Posterior cingulate gyrus (tissue), 11 donors: ENCODE data around the gene ORC3.
"Not testable (repeated sequence)": the region's sequence is repeated elsewhere in the genome, so short reads cannot be mapped to it uniquely, and the experiment has no call there.

Experiments used
- DNase-seq, 10 donors: peaks; one replicate each; pipeline versions ENCODE4 v3.0.0 to v3.0.0-alpha.2; 2020 to 2021; ENCODE audit warnings: mixed read lengths in 3 of 10
- intact Hi-C: fragments of 100-400 bp; cut with DNase I; formaldehyde crosslinking; loops from one replicate; pipeline ENCODE4 v1.15.1; 2023

Gene ORC3

DNA sequence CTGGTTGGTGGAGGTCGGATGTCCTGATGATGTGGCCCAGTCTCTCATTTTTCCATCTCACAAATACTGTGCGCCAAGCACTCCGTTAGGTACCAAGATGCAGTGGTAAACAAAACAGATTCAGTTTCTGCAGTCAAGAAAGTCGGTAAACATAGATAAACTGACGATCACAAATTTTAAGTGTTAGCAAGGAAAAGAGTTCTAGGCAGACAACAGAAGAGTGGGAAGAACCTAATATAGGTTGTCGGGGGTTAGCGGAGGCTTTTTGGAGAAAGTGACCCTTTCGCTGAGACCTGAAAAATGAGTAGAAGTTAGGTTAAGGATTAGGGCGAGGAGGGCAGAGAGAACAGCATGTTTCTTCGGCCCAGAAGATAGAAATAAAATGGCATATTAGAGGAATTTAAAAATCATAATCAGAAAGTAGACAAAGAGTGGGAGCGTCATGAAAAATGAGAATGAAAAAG lies 514 bp downstream of the ORC3 start:
- intact Hi-C loops: loop anchor here (5.0 kb wide), 1 partner anchor 118 kb away; the partner anchor contains the start of gene SLC35A1
- no peak for DNase-seq

DNA sequence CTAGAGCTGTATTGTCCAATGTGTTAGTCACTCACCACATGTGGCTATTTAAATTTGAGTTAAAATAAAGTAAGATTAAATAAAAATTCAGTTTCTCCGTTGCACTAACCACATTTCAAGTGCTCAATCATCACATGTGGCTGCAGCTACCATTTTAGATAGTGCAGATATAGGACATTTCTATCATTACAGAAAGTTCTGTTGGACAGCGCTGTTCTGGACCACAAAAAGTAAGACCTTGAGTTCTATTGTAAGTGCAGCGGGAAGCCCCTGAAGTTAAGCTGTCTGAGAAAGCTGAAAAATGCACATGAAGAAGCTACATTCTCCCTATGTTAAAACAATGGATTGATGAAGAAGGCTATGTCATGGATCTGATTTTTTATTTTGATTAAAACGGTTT lies 1.1 kb downstream of the ORC3 start:
- intact Hi-C loops: loop anchor here (5.0 kb wide), 1 partner anchor 119 kb away; the partner anchor contains the start of gene SLC35A1
- DNase-seq: no peak

DNA sequence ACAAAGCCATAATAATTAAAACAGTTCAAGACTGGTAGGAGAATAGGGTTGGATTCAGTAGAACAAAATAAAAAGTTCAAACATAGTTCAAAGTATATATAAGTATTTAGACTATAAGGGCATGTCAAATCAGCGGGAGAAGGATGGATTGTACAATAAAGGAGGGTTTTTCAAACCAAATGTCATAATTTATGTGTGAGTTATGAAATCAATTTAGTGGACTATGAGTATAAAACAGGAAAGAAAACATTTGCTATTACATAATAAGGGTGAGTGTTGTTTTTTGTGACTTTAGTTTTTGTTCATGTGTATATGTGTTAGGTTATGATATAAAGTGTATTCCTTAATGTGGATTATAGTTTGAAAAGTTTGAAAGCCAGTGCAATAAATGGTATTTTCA lies 10.6 kb downstream of the ORC3 start:
- DNase-seq: no peak
- intact Hi-C loops: no loop called here

DNA sequence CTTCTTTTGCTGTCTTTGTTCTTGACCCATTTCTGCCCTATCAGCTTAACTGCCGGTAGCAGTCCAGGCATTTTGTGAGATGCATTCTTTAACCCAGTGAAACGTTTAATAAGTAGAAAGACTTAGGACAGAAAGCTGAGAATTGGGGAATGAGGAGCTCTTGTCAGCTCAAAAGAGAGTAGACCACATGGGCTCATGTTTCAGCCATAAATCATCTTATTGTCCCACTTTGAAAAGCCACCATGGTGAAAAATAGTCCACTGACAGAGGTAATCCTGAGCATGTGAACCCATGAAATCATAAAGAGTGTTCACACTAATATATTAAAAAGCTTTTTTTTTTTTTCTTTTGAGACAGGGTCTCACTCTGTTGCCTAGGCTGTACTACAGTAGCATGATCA lies 16.3 kb downstream of the ORC3 start:
- intact Hi-C loops: no loop called here

GRCh38 chr6:87608802-87609201 lies 18.9 kb downstream of the ORC3 start:
- intact Hi-C loops: no loop called here
- no peak for DNase-seq

More for the DNA sequence above, 16.3 kb downstream of the ORC3 start:
- no peak for DNase-seq

- intact Hi-C loops, DNase-seq: not testable (repeated sequence)
Observed at GRCh38 chr6:87613018-87613417, 23.1 kb downstream of the ORC3 start.

DNA sequence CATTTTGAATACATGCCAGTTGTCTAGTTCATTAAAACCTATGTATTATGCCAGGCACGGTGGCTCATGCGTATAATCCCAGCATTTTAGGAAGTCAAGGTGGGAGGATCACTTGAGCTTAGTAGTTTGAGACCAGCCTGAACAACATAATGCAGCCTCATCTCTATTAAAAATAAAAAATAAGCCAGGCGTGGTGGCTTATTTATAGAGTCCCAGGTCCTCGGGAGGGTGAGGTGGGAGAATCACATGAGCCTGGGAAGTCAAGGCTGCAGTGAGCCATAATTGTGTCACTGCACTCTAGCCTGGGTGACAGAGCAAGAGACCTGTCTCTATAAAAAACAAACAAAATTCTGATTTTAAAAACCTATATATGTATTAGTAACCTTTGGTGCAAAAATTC lies 27.5 kb downstream of the ORC3 start:
- intact Hi-C loops: no loop called here
- DNase-seq: no peak

- no peak for DNase-seq
- intact Hi-C loops: no loop called here
Observed at GRCh38 chr6:87618531-87618930, 28.6 kb downstream of the ORC3 start.

- intact Hi-C loops: no loop called here
Observed at GRCh38 chr6:87623248-87623647, 33.3 kb downstream of the ORC3 start.

DNA sequence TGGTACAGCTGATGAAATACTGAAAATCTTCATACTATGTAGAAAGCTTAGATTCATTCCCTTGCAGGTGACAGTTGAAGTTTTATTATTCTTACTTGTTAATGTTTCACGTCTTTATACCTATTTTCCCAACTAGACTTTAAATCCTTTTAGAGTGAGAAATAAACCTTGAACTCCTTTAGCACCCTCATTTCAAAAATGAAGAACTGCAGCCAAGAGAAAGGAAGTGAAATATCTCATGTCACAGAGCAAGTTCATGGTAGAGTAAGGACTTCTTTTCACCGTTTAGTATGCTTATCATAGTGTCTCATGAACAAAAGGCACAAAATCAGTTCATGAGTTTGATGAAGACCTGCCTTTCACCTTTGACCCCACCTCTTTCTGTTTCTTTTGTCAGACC lies 38.5 kb downstream of the ORC3 start:
- intact Hi-C loops: no loop called here
- DNase-seq: no peak

More at GRCh38 chr6:87623248-87623647, 33.3 kb downstream of the ORC3 start:
- DNase-seq: no peak

- no peak for DNase-seq
- intact Hi-C loops: no loop called here
Observed at GRCh38 chr6:87628881-87629280, 38.9 kb downstream of the ORC3 start.

- intact Hi-C loops: no loop called here
- no peak for DNase-seq
Observed at GRCh38 chr6:87630746-87631145, 40.8 kb downstream of the ORC3 start.

GRCh38 chr6:87633851-87634250 lies 43.9 kb downstream of the ORC3 start:
- intact Hi-C loops: no loop called here
- no peak for DNase-seq

- no peak for DNase-seq
- intact Hi-C loops: no loop called here
Observed at GRCh38 chr6:87636315-87636714, 46.4 kb downstream of the ORC3 start.

GRCh38 chr6:87637106-87637505 lies 47.2 kb downstream of the ORC3 start:
- DNase-seq: no peak
- intact Hi-C loops: no loop called here

GRCh38 chr6:87639373-87639772 lies 49.4 kb downstream of the ORC3 start:
- DNase-seq: no peak
- intact Hi-C loops: no loop called here

- DNase-seq: no peak
- intact Hi-C loops: no loop called here
Observed at GRCh38 chr6:87641065-87641692, 51.2 kb downstream of the ORC3 start.

GRCh38 chr6:87645080-87645479 lies 55.1 kb downstream of the ORC3 start:
- no peak for DNase-seq
- intact Hi-C loops: no loop called here

GRCh38 chr6:87653074-87653962 lies 63.4 kb downstream of the ORC3 start:
- no peak for DNase-seq
- intact Hi-C loops: no loop called here

DNA sequence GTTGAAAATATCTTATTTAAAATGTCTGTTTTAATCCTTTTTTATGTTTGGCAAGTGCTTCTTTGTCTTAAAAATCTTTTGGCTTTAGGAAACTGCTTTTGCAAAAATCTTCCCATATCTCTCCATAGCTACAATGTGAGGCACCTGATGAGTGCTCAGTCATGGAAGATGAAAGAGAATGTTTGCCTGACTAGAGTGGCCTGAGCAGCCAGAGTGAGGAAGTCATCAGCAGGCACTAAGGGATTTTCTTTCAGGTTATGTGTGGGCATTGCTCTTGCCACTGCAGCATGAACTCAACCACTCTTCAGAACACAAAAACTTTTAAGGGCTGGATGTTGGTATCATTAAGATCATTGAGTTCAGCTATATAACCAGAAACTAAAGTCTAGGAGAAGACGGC lies 64.2 kb downstream of the ORC3 start:
- intact Hi-C loops: no loop called here
- no peak for DNase-seq

DNA sequence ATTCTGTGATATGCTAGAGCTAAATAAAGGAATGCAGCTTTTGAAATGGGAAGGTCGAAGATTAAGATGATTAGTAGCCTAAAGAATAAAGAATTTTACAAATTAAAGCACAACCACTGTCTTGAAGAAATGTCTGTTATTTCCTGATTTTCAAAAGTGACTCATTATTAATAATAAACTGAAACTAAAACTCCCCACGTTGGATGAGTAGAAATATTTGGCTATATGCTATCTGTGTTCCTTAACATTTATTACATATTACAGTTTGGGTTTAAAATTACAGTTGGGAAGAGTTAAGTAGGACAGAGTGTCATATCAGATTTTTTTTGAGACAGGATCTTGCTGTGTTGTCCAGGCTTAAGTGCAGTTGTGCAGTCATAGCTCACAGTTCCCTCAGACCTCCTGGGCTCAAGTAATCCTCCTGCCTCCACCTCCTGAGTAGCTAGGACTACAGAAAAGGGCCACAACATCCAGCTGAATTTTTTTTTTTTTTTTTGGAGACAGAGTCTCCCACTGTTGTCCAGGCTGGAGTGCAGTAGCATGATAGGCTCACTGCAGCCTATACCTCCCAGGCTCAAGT lies 65.0 kb downstream of the ORC3 start:
- intact Hi-C loops: no loop called here
- no peak for DNase-seq
